GM19467 (cell line): ENCODE measurements around the gene TAF1C.
A peak's percentile ranks its signal among the peaks of the same experiment; 100 is the strongest.

ENCODE experiments used
- ATAC-seq: cut with Tn5 transposase; IDR thresholded peaks from one replicate; pipeline ENCODE4 v1.9.1; 2021; ENCODE audit warnings: mild to moderate bottlenecking, moderate library complexity; ENCODE audit not compliant: unreplicated experiment

The TAF1C gene

DNA sequence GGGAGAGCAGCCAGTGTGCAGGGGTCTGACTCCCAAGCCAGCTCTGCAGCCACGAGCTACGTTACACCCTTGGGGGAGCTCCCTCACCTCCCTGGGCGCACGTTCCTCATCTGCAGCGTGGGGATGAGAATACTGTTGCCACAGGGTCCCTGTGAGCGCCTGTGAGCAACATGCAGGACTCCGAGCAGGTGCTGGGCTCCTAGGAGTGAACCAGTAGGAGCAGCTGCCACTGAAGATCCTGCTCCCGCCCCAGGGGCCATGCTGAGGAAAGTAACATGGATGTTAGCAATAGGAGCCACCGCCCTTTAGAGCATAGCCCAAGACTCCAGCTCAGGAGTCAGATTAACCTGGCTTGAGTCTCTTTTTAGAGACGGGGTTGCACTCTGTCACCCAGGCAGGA, 25.8 kb downstream of the TAF1C start:
- no peak for ATAC-seq

DNA sequence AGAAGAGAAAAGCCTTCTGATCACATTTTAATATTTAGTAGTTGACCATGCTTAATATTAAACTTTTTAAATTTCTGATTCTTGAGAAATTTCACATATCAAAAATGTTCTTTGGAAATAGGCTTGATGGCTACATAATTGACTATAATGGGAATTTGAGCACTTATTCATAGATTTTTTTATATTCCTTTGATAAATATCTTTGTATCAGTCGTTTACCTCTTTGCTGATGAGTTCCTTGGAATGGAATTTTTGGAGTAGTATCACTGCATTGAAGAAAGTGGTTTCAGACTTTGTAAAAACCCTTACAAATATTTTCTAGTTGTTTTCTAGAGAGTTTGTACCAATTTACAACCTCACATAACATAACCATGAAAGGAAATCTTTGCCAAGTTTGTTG, 27.1 kb downstream of the TAF1C start:
- no peak for ATAC-seq

DNA sequence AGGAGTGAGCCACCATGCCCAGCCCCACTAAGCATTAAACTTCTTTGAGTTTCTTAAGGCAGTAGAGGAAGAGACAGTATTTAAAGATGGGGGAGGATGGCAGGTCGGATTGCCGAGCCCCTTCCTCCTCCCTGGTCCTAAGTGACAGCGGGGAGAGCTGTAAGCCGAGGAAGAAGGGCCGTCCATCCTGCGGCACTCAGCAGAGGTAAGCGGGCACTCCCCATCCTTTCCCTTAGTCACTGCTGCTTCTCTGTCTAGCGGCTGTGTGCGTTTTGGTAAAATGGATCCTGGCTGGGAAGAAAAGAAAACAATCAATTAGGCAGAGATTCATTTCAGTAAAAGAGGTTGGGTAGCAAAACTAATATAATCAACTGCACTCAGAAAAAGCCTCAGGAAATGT, 27.9 kb downstream of the TAF1C start:
- no peak for ATAC-seq

DNA sequence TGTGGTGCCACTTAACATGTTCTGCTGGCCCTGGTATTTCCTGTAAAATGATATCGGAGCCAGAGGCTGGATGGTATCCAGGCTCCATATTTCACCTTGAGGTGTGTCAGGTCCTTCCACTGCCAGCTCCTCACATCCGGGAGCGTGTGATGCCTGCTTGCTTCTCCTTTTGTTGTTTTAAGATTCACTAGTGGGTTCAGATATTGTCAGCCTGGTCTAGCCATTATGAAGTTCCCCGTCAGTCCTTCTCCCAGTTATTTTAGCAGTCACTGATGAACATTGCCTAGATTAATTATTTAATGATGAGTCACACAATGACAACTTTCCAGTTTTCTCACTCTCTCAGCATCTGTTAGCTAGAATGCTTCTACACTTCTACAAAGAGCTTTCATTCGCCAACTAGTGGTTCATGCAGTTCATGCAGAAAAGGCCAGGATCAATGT, 30.5 kb downstream of the TAF1C start:
- ATAC-seq = no peak

DNA sequence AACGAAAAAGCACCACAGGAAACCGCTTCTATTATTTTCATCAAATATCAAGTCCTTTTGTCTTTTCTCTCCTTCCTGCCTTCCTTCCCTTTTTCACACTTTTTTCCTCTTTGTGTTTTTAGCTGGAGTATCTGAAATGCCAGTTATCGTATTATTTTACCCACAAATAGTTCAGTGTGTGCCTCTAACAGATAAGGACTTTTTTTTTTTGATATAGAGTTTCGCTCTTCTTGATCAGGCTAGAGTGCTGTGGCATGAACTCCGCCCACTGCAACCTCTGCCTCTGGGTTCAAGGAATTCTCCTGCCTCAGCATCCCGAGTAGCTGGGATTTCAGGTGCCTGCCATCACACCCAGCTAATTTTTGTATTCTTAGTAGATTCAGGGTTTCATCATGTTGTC, 31.1 kb downstream of the TAF1C start:
- no peak for ATAC-seq

DNA sequence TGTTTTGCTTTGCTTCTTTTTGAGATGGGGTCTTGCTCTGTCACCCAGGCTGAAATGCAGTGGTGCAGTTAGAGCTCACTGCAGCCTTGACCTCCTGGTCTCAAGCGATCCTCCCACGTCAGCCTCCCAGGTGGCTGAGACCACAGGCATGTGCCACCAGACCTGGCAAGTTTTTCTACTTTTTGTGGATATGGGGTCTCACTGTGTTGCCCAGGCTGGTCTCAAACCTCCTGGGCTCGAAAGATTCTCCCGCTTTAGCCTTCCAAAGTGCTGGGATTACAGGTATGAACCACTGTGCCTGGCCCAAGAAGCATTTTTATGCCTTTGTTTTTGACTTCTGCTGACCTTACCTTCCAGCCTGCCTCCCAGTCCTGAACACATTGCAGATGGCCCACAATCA, 31.6 kb downstream of the TAF1C start:
- ATAC-seq = no peak

DNA sequence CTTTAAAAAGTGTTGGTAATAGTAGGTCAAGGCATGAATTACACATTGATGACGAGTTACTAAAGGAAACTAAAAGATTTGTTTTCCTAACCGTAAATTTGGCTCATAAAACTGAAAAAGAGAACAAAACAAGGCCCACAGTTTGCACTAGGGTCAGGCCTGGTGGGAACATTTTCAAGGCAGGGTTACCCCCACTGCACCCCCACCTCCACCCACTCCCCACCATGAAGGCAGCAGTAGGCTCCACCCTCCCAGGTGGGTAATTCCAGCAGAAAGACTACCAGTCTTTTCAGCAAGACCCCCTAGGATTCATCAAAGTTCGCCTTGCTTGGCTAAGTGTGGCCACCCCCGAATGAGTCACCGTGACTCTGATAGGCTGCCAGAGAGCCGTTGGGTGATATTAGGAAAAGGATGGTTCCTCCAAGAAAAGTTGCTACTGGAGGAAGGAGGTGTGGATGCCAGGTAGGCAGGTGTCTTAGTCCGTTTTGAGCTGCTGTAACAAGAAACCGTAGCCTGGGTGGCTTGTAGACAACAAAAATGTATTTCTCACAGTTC, 33.1 kb downstream of the TAF1C start:
- no peak for ATAC-seq

DNA sequence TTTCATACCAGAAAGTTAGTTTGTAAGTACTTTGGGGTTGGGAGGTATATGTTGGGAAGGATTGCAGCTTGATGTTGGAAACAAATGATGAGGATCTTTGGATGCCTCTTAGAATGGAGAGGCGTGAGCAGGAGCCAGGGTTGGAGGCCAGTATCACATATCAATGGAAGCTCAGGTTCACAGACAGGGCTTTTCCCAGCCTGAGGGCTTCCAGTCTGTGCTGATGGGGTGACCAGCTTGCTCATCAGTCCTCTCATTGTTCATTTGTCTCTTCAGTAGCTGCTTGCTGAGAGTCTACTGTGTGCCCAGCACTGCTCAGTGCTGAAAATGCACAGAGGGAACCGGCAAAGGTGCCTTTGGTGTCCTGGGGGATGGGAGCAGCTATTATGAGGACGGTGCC, 35.9 kb downstream of the TAF1C start:
- ATAC-seq = no peak

DNA sequence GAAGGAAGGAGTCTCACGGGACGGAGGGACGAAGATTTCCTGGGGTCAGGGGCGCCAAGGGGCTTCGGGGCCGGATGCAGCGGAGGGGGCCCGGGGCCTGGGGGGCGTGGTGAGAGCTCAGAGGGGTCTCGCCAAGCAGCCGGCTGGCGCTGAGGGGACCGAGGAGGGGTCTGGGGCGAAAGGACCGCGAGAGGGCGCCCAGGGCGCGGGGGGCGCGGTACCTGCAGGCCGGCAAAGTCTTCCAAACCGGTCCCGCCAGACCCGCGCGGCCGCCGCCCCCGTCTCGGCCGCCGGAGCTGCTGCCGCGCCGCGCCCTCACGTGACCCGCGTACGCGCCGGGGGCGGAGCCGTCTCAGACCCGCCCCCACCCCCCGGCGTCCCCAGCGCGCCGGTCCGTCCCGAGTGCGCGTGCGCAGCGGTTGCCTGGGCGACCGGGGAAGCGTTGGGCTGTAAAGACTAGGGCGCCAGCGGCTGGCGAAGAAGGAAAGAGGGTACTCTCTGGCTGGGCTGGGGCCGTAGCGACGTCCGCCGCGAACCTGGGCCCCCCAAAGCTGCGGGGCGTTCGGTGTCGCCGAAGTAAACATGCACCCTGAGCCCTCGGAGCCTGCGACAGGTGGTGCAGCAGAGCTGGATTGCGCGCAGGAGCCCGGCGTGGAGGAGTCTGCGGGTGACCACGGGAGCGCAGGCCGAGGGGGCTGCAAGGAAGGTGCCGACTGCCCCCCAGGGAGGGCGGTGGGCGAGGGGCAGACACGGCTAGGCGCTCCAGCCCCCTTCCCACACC, 41.8 kb downstream of the TAF1C start, which contains the start of the genes DNAAF1 and HSDL1:
Gene DNAAF1 (plus strand): TSS at position 450 of the 781 bp plus-strand sequence. CDS start 133 bp downstream, at position 583.
Gene HSDL1 (minus strand): TSS at position 319 of the 781 bp plus-strand sequence. CDS start 13,856 bp downstream, outside the sequence.
- ATAC-seq = peak; percentile 73

DNA sequence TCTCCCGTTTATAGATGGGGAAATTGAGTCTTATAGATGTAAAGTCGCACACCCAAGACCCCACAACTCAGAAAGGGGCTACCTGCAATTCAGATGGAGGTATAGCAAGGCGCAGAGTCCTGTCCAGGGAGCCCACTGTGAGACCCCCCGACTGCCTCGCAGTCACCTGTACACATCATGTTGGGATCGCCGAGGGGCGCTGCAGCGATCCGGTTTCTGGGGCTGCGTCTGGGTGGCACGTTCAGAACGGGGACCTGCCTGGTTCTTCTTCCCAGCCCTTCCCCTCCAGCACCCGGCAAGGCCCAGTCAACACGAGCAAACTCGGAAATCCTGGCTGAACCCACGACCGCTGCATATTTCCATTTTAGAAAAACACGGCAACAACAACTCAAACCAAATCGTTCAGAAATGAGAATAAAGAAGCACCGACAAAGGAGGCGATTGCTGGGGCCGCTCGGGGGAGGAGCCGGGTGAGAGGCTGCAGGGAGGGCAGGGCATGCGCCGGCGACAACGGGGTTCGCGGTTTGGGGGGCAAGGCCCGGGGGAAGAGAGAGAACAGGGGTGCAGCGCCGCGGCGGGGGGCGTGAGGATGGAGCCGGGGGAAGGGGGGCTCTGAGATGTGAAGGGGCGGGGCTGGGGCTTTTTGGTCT, 42.5 kb downstream of the TAF1C start:
- ATAC-seq = no peak

DNA sequence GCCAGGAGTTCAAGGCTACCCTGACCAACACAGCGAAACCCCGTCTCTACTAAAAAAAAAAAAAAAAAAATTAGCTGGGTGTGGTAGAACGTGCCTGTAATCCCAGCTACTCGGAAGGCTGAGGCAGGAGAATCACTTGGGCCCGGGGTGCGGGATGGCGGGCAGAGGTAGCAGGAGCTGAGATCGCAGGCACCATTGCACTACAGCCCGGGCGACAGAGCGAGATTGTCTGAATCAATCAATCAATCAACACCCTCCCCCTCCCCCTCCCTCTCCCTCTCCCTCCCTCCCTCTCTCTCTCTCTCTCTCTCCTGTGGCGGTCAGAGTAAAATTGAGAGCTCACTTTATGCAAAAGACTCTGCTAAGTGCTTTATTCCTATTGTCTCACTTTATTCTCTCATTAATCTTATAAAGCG, 43.1 kb downstream of the TAF1C start:
- no peak for ATAC-seq

DNA sequence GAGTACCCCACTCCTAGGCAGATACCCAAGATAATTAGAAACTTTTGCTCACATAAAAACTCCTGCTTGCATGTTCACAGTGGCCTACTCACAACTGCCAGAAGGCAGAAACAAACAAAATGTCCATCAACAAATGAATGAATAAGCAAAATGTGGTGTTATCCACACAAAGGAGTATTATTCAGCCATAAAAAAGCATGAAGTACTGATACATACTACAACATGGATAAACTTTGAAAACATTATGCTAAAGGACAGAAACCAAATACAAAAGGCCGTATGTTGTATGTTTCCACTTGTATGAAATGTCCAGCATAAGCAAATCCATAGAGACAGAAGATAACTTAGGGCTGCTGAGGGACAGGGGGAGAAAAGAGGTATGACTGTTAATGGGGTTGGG, 43.8 kb downstream of the TAF1C start:
- ATAC-seq = no peak

DNA sequence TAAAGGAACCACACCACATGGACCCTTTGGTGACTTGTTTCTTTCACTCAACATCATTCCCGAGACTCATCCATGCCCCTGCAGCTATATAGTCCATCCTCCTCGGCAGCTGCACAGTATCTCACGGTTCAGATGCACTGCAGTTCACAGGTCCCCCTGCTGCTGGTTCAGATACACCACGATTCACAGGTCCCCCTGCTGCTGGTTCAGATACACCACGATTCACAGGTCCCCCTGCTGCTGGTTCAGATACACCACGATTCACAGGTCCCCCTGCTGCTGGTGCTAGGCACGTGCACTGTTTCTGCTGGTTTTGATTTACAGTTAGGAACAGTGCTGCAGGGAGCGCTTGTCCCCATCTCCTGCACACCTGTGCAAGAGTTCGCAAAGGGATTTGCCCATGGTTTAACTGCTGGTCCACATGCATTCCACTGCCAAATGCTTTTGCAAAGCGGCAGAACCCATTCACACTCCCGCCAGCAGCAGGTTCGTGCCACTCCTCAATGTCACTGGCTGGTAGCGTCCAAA, 45.6 kb downstream of the TAF1C start:
- no peak for ATAC-seq

DNA sequence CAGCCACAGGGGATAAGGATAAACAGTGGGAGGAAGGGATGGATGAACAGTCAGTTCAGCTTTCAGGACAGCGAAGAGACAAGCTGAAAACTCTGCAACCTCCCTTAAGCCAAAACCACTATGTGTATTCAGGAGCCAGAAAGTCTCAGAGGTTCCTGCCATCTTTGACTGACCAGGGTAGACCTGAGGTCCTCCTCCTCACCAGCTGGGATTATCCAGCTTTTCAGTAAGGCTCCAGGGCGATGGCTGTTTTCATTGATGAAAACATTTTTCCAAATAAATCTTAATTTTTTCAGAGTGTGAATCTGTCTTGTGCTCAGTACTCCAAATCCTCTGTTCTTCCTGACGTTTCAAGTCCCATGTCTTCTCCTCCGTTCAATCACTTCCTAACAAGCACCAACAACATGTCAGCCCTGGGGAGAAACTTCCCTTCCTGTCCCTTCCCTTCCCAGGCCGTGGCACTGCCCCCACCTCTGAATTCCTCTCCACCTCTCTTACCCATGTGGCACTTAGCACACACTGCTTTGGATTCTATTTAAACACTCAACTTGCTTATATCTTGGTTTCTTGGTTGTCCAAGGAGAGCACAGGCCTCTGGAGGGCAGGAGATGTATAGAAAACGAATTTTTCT, 47.1 kb downstream of the TAF1C start:
- no peak for ATAC-seq

DNA sequence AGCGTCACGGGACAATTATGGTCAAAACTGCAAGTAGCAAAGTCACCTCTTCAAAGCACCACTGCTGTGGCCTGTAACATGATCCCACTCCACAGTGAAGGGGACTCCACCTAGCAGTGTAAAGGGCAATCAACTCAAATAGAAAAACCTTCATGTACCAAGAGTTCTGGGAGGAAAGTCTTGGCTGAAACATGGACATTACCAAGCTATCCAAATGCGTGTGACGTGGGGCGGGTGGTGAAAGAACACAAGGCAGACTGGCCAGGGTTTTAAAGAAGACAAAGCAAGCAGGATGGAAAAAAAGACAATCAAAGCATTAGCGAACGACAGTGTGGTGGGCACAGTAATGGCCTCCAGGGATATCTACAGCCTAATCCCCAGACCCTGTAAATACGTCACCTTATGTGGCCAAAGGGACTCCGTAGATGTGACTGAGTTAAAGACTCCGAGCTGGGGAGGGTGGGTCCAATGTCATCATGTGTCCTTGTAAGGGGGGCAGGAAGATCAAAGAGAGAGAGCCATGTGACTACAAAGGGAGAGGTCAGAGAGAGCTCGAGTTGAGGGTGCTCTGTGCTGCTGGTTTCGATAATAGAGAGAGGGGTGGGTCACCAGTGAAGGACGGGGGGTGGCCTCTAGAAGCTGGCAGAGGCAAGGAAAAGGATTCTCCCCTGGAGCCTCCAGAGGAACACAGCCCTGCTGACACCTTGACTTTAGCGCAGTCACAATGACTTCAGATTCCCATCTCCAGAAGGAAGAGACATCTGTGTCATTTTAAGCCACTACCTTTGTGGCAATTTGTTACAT, 47.8 kb downstream of the TAF1C start:
- ATAC-seq = peak; percentile 63

DNA sequence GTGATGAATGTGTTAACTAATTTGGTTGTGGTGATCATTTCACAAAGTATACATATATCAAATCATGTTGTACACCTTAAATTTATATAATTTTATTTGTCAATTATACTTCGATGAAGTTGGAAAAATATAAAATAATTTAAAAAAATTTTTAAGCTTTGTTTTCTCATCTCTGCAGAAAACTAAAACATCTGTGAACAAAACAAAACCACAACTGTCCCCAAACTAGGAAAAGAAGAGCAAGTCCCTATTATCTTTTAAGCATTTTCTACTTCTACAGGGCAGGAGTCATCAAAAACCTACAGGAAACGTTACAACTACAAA, 48.4 kb downstream of the TAF1C start:
- no peak for ATAC-seq

DNA sequence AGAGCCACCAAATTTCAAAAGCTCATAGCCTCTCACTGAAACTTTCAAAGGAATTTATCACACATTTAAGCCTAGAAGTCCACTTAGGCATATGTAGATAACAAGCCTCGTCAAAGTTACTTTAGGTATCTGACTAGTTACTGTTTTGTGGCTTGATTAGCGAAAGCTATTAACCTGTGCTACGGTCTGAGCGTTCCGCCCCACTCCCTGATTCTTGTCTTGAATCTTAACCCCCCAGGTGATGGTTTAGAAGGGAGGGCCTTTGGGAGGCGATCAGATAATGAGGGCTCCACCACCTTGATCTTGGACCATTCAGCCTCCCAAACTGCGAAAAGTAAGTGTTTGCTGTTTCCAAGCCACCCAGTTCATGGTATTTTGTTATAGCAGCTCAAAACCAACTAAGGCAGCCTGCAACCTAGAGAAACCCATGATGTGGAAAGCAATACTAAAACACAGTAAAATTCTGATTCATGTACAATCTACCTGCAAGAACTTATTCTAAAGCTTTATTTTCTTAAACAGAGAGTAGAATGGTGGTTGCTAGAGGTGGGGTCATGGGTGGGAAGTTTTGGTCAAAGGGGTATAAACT, 49.0 kb downstream of the TAF1C start:
- ATAC-seq = no peak

DNA sequence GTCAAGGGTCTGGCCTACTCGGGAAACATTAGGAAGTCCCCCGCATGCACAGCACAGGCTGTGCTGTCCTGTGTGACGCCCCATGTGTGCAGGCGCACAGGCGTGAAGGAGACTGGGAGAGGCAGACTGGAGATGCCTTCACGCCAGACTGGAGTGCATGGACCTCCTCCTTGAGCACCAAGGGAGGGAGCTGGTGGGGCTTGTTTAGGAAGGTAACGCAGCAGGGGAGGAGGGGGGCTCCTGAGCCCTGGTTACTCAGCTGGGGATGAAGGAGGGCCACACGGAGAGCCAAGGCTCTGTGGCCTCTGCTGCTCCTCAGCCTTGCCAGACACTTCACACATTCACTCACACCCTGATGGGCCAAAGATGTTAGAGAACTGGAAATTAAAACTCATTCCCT, 49.6 kb downstream of the TAF1C start:
- ATAC-seq = no peak

DNA sequence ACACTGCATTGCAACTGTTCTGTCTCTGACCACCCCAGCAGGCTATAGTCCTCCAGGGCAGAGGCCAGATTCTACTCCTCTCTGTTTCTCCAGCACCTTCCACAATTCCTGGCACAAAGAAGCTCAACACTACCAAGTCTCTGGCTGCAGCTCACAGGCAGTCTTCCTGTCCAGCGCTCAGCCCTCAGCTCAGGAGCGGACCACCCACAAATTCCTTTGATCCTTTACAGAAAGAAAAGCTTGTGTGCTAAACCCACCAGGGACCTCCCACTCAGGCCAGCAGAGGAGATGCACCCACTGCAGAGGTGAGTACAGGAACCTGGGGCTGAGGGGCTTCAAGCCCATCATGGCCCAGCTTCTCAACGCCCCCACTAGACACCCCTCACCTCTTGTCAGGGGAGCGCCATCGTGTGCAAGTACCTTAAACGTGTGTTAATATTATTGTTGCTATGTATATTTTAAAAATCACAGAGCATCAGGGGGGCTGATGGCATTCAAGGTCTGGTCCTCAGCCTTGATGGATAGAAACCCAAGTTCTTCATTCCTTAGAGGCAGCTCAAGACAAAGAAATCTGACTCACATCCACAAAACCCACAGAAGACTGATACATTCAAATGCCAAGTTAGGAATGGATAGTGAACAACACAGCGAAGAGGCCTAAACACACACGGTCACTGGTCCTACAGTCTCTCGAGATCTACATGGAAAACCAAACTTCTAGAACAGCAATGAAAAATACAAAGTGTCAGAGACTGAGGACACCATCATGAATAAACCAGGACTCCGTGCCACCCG, 50.3 kb downstream of the TAF1C start:
- ATAC-seq = no peak
